ENCODE results near the gene VPS54.

Gene VPS54

GRCh38 chr2:63886445-63886844 lies 132.8 kb downstream of the VPS54 start:
- H3K4me3 ChIP-seq (ENCODE audit: low read depth, low read length) = no peak overlapping the region
- TF ChIP-seq CTCF (IDR thresholded peaks at IDR 0.05; ENCODE audit: borderline replicate concordance, insufficient read depth, low read depth, low read length) = no peak

- no peak overlapping the region for H3K4me3 ChIP-seq (ENCODE audit: low read depth, low read length)
- no peak for TF ChIP-seq CTCF (IDR thresholded peaks at IDR 0.05; ENCODE audit: borderline replicate concordance, insufficient read depth, low read depth, low read length)
Observed at GRCh38 chr2:63882395-63883105, 136.7 kb downstream of the VPS54 start.

GRCh38 chr2:63881205-63881604 lies 138.0 kb downstream of the VPS54 start:
- no peak overlapping the region for H3K4me3 ChIP-seq (ENCODE audit: low read depth, low read length)
- no peak for TF ChIP-seq CTCF (IDR thresholded peaks at IDR 0.05; ENCODE audit: borderline replicate concordance, insufficient read depth, low read depth, low read length)

- no peak overlapping the region for H3K4me3 ChIP-seq (ENCODE audit: low read depth, low read length)
- TF ChIP-seq CTCF (IDR thresholded peaks at IDR 0.05; ENCODE audit: borderline replicate concordance, insufficient read depth, low read depth, low read length) = no peak
Observed at GRCh38 chr2:63880625-63881024, 138.6 kb downstream of the VPS54 start.

GRCh38 chr2:63879876-63880433 lies 139.3 kb downstream of the VPS54 start:
- no peak for TF ChIP-seq CTCF (IDR thresholded peaks at IDR 0.05; ENCODE audit: borderline replicate concordance, insufficient read depth, low read depth, low read length)

GRCh38 chr2:63878486-63878885 lies 140.7 kb downstream of the VPS54 start:
- H3K4me3 ChIP-seq (ENCODE audit: low read depth, low read length) = no peak overlapping the region
- no peak for TF ChIP-seq CTCF (IDR thresholded peaks at IDR 0.05; ENCODE audit: borderline replicate concordance, insufficient read depth, low read depth, low read length)

More at GRCh38 chr2:63879876-63880433, 139.3 kb downstream of the VPS54 start:
- no peak overlapping the region for H3K4me3 ChIP-seq (ENCODE audit: low read depth, low read length)

GRCh38 chr2:63876311-63876710 lies 142.9 kb downstream of the VPS54 start:
- H3K4me3 ChIP-seq (ENCODE audit: low read depth, low read length) = no peak overlapping the region
- no peak for TF ChIP-seq CTCF (IDR thresholded peaks at IDR 0.05; ENCODE audit: borderline replicate concordance, insufficient read depth, low read depth, low read length)

Measured in GM12875 (cell line).